Superior temporal gyrus (tissue), 1 donor: ENCODE measurements around the gene GOLM1.
"Not testable (repeated sequence)": the region's sequence is repeated elsewhere in the genome, so short reads cannot be mapped to it uniquely, and the experiment has no call there.

Source experiments
- DNase-seq: peaks from one replicate; pipeline ENCODE4 v3.0.0-alpha.2; 2016; ENCODE audit errors: extremely low spot score

The GOLM1 gene

GRCh38 chr9:86091477-86091876, 7.9 kb downstream of the GOLM1 start:
- no peak for DNase-seq

DNA sequence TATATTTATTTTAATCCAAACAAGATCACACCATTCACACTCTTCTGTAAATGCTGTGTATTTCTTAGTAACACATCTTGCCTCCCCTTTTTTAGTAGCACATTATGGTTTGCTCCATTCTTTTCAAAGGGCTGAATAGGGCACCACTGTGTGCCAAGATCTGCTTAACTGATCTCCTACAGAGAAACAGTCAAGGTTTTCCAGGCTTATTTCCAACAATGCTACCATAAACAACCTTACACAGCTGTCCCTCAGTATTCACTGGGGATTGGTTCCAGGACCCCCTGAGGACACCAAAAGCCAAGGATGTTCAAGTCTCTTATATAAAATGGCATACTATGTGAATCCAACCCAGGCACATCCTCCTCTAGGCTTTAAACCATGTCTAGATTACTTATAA, 16.5 kb downstream of the GOLM1 start:
- DNase-seq: no peak

DNA sequence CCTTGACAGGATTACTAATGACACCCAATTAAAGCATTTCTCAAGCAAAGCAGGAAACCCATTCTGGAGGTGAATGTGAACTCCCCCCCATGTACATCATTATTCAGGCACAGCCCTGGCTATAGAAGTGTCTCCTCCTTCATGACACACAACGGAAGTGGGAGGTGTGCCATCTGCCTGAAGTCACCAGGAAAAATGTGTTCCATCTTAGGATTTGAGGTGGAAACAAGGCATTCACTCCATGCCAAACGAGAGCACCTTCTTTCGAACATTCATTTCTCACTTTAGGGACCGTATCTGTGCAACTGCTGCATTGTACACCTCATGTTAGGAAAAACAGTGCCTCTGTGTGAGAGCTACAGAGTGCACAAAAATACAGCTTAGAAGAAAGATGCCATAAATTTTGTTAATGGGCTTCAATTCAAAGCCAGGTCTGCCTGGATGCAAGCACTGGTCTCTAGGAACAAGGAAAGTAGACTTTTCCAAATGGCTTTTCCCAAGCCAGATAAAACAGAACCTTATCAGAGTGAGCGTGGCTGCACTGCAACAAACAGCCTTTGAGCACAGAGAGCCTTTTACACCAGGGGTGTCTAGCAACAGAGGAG, 19.4 kb downstream of the GOLM1 start:
- DNase-seq: no peak

- no peak for DNase-seq
Measured at GRCh38 chr9:86079421-86079831, 19.9 kb downstream of the GOLM1 start.

DNA sequence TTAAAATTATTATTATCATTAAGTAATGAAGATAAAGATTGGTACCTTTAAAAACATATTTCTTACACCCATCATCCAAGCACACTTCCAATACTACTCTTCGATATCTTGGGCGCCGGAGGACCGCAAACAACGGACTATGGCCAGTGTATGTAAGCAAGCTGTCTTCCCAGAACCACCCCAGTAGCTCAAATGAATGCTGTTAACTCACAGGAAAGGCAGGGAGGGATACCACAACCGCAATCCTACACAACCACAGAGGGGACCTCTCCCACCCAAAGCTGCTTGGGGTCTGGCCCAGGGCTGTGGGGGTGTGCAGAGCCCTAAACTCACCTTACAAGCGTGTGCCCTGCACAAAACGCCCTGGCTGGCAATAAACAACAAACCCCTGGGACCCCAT, 20.6 kb downstream of the GOLM1 start:
- no peak for DNase-seq

GRCh38 chr9:86077276-86077675, 22.1 kb downstream of the GOLM1 start:
- no peak for DNase-seq

GRCh38 chr9:86075132-86076109, 23.9 kb downstream of the GOLM1 start:
- no peak for DNase-seq

- no peak for DNase-seq
Measured at GRCh38 chr9:86073839-86074238, 25.5 kb downstream of the GOLM1 start.

DNA sequence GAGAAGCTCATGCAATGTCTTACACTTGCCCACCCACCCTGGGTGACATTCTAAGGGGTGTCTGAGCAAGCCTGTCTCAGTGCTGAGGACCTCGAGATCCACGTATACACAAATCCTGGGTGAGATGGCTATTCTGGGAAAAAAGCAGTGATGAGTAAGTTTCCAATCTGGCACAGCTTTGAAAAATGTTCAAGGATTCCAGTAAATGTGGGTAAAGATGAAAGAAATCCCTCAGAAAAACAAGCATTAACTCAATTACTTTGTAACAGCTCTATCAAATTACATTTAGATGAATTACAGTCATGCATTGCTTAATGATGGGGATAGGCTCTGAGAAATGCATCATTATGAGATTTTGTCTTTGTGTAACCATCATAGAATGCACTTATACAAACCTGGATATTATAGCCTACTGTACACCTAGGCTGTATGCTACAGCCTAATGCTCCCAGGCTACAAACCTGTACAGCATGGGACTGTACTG, 26.9 kb downstream of the GOLM1 start:
- DNase-seq: peak; percentile 62

DNA sequence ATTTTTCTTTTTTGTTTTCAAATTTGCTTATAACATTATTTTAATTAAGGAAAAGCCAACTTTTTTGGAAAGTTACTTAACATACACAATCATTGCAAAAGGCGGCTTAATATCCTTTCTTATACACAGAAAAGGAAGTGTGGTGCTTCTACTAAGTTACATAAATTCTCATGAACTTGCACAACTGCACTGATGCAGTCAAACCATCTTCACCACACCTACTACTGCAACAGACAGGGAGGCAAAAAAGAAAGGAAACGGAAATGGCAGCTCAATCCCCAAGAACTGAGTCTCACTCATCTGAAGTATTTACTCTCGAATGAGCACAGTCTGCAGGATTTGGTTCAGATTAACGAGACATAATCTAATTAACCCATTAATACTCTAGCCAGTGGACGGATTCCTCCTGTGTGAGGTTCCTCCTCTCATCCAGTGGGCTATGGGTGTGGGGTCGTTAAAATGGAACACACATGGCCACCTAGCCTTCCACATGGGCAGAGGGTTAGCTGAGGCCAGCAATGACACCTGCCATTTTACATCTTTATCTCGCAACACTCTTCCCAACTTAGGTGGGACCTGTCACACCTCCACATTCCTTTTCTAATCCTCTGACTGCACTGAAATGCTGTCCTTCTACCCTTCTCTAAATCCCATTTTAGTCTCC, 30.0 kb downstream of the GOLM1 start:
- no peak for DNase-seq

GRCh38 chr9:86064220-86064619, 35.1 kb downstream of the GOLM1 start:
- no peak for DNase-seq

GRCh38 chr9:86062845-86063693, 36.3 kb downstream of the GOLM1 start:
- no peak for DNase-seq

GRCh38 chr9:86061972-86062739, 37.2 kb downstream of the GOLM1 start:
- no peak for DNase-seq

DNA sequence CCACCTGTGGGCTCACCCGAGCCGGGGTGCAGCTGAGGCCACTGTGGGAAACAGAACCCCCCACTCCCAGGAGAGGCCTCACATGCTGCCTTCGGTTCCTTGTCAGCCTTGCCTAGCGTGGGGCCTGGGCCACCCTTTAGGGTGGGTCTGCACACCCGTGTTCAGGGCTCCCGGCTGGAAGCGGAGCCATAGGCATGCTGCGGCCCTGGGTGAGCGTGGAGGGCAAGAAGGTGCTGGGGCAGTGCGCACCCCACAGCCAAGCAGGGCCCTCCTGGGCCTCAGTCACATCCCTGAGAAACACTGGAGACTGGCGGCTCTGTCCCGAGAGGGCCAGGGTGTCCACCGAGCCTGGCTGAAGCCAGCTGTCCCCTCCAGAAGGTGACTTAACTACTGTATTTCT, 41.9 kb downstream of the GOLM1 start:
- no peak for DNase-seq

DNA sequence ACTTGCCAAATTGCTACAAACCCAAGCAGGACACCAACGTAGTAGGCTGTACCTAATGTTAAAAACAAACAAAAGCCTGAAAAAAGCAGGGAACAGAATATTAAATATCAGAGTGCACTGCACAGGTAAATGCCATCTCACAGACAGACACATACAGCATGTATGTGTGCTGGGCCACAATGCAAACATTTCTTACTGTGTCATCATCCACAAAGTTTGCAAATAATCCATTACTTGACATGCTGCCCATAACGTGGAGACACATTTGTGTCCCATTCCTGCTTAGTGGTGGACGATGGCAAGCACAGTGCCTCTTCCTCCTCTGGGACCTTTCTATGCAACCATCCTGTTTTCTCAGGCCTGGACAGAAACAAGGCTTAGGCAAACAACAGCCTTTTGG, 44.7 kb downstream of the GOLM1 start:
- no peak for DNase-seq

GRCh38 chr9:86052556-86053468, 46.5 kb downstream of the GOLM1 start:
- DNase-seq: no peak

GRCh38 chr9:86048018-86048742, 51.2 kb downstream of the GOLM1 start:
- not testable (repeated sequence) for DNase-seq

- no peak for DNase-seq
Measured at GRCh38 chr9:86047361-86047760, 52.0 kb downstream of the GOLM1 start.

GRCh38 chr9:86046930-86047341, 52.4 kb downstream of the GOLM1 start:
- no peak for DNase-seq
